Neural cell (in vitro differentiated cells): ENCODE measurements around the gene EIF4A3. TPM values are rescaled to one million over a fixed set of nuclear protein-coding genes. Genes with fewer than 3 reads are reported as not detected.

Experiments used
- H2AFZ ChIP-seq: fragments of 200-600, 300-800 bp; sonication (generic), shearing (Covaris generic); 2 replicates; pipeline ENCODE4 v1.6.0; 2014; ENCODE audit warnings: low read depth, mild to moderate bottlenecking, antibody characterized with exemption, low read length, moderate library complexity
- H3F3A ChIP-seq: fragments of 200-600 bp; shearing (Covaris generic); 2 replicates; pipeline ENCODE4 v1.6.1; 2016; ENCODE audit warnings: mild to moderate bottlenecking, moderate library complexity, mixed read lengths, antibody characterized with exemption, low read length; ENCODE audit not compliant: insufficient read depth, poor library complexity, severe bottlenecking
- H3K27ac ChIP-seq: fragments of 200-600, 300-800 bp; sonication (generic), shearing (Covaris generic); 2 replicates; pipeline ENCODE4 v1.5.1; 2014; ENCODE audit warnings: mild to moderate bottlenecking, low read length, moderate library complexity
- H3K27me3 ChIP-seq: fragments of 300-800, 200-600 bp; sonication (generic), shearing (Covaris generic); 2 replicates; pipeline ENCODE4 v1.6.0; 2014; ENCODE audit warnings: mild to moderate bottlenecking, low read depth, low read length, moderate library complexity; ENCODE audit not compliant: insufficient read depth
- H3K36me3 ChIP-seq: fragments of 300-800, 200-600 bp; sonication (generic), shearing (Covaris generic); 2 replicates; pipeline ENCODE4 v1.5.1; 2014; ENCODE audit warnings: mild to moderate bottlenecking, antibody characterized with exemption, low read length, moderate library complexity; ENCODE audit not compliant: insufficient read depth
- H3K4me2 ChIP-seq: fragments of 300-800, 200-600 bp; sonication (generic), shearing (Covaris generic); 2 replicates; pipeline ENCODE4 v1.6.0; 2014; ENCODE audit warnings: mild to moderate bottlenecking, low read length
- H3K4me3 ChIP-seq: fragments of 300-800, 200-600 bp; sonication (generic), shearing (Covaris generic); 2 replicates; pipeline ENCODE4 v1.5.1; 2014; ENCODE audit warnings: mild to moderate bottlenecking, low read length, moderate library complexity
- H3K79me2 ChIP-seq: fragments of 200-600 bp; shearing (Covaris generic); replicated peaks from 2 replicates; pipeline ENCODE4 v1.6.0; 2014; ENCODE audit warnings: mild to moderate bottlenecking, low read length, moderate library complexity; ENCODE audit not compliant: insufficient read depth
- H3K9ac ChIP-seq: fragments of 300-800, 200-600 bp; sonication (generic), shearing (Covaris generic); 2 replicates; pipeline ENCODE4 v1.6.1; 2016; ENCODE audit warnings: mild to moderate bottlenecking, low read length, mixed read lengths
- H3K9me2 ChIP-seq: fragments of 200-600 bp; shearing (Covaris generic); 2 replicates; pipeline ENCODE4 v1.6.1; 2016; ENCODE audit warnings: mild to moderate bottlenecking, low read length, mixed read lengths; ENCODE audit not compliant: insufficient read depth
- H3K9me3 ChIP-seq: fragments of 200-600, 300-800 bp; sonication (generic), shearing (Covaris generic); 2 replicates; pipeline ENCODE4 v1.6.1; 2016; ENCODE audit warnings: mild to moderate bottlenecking, mixed run types, low read length, moderate library complexity, mixed read lengths
- H4K20me1 ChIP-seq: fragments of 200-600 bp; shearing (Covaris generic); 2 replicates; pipeline ENCODE4 v1.6.1; 2016; ENCODE audit warnings: mild to moderate bottlenecking, mixed run types; ENCODE audit not compliant: insufficient read depth
- EP300 ChIP-seq: fragments of 450-650 bp; conservative IDR thresholded peaks from 2 replicates; pipeline ENCODE4 v1.6.1; 2014; ENCODE audit warnings: antibody characterized with exemption, mild to moderate bottlenecking, moderate library complexity; ENCODE audit not compliant: poor library complexity, severe bottlenecking
- EZH2 ChIP-seq: fragments of 200-600, 300-800 bp; shearing (Covaris generic), sonication (generic); IDR thresholded peaks from 2 replicates; pipeline ENCODE4 v1.6.1; 2014; ENCODE audit warnings: antibody characterized with exemption, low read length, borderline replicate concordance, mild to moderate bottlenecking; ENCODE audit not compliant: insufficient read depth, poor library complexity, severe bottlenecking
- MXI1 ChIP-seq: fragments of 450-650 bp; conservative IDR thresholded peaks from 2 replicates; pipeline ENCODE4 v1.6.1; 2014; ENCODE audit warnings: antibody characterized with exemption, mild to moderate bottlenecking; ENCODE audit not compliant: poor library complexity, severe bottlenecking
- POLR2AphosphoS5 ChIP-seq: IDR thresholded peaks from 2 replicates; pipeline ENCODE4 v1.6.1; 2012
- RAD21 ChIP-seq: fragments of 450-650 bp; conservative IDR thresholded peaks from 2 replicates; pipeline ENCODE4 v1.6.1; 2014; ENCODE audit warnings: antibody characterized with exemption, mild to moderate bottlenecking, moderate library complexity
- SMC3 ChIP-seq: fragments of 450-650 bp; conservative IDR thresholded peaks from 2 replicates; pipeline ENCODE4 v1.6.1; 2014; ENCODE audit warnings: antibody characterized with exemption, mild to moderate bottlenecking, moderate library complexity; ENCODE audit not compliant: poor library complexity
- TAF1 ChIP-seq: IDR thresholded peaks from 2 replicates; pipeline ENCODE4 v1.6.1; 2012; ENCODE audit warnings: low read depth
- polyA plus RNA-seq: library from polyadenylated mRNA; depleted of rRNA; stranded (reverse); fragments of >200 nt; gene quantifications from 2 replicates; pipeline ENCODE4 v1.2.3, GENCODE V29; 2014
- TF ChIP-seq, protein P1 (sequence below): IDR thresholded peaks from 2 replicates; pipeline ENCODE4 v1.6.1; 2012; ENCODE audit warnings: borderline replicate concordance
- TF ChIP-seq, protein P2 (sequence below): fragments of 450-650 bp; IDR thresholded peaks from 2 replicates; pipeline ENCODE4 v1.5.1; 2014; ENCODE audit warnings: antibody characterized with exemption, mild to moderate bottlenecking, moderate library complexity; ENCODE audit not compliant: poor library complexity, severe bottlenecking

EIF4A3 gene
- polyA plus RNA-seq, 1 donor from 2014 or later = 109 TPM

DNA sequence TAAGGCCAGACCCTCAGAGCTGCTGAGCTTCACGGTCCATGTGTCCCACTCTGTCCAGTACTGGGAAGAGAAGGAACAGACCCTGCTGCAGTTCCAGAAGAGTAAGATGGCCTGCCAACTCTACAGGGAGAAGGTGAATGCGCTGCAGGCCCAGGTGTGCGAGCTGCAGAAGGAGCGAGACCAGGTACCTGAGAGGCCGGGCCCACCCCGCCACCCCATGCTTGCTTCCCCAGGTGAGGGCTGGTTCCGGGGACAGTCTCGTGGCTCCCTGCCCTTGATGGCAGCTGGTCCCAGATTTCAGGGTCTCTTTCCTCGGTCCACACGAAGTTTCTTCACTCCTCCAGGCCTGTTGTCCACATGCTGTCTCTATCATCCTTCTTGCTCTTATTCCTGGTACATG is 43.8 kb upstream of the EIF4A3 start:
- H3K4me3 ChIP-seq = no peak overlapping the region
- TF ChIP-seq, protein P1, sequence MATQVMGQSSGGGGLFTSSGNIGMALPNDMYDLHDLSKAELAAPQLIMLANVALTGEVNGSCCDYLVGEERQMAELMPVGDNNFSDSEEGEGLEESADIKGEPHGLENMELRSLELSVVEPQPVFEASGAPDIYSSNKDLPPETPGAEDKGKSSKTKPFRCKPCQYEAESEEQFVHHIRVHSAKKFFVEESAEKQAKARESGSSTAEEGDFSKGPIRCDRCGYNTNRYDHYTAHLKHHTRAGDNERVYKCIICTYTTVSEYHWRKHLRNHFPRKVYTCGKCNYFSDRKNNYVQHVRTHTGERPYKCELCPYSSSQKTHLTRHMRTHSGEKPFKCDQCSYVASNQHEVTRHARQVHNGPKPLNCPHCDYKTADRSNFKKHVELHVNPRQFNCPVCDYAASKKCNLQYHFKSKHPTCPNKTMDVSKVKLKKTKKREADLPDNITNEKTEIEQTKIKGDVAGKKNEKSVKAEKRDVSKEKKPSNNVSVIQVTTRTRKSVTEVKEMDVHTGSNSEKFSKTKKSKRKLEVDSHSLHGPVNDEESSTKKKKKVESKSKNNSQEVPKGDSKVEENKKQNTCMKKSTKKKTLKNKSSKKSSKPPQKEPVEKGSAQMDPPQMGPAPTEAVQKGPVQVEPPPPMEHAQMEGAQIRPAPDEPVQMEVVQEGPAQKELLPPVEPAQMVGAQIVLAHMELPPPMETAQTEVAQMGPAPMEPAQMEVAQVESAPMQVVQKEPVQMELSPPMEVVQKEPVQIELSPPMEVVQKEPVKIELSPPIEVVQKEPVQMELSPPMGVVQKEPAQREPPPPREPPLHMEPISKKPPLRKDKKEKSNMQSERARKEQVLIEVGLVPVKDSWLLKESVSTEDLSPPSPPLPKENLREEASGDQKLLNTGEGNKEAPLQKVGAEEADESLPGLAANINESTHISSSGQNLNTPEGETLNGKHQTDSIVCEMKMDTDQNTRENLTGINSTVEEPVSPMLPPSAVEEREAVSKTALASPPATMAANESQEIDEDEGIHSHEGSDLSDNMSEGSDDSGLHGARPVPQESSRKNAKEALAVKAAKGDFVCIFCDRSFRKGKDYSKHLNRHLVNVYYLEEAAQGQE = no peak
- TF ChIP-seq SMC3 = no peak
- no peak for TF ChIP-seq EZH2
- TF ChIP-seq, protein P2, sequence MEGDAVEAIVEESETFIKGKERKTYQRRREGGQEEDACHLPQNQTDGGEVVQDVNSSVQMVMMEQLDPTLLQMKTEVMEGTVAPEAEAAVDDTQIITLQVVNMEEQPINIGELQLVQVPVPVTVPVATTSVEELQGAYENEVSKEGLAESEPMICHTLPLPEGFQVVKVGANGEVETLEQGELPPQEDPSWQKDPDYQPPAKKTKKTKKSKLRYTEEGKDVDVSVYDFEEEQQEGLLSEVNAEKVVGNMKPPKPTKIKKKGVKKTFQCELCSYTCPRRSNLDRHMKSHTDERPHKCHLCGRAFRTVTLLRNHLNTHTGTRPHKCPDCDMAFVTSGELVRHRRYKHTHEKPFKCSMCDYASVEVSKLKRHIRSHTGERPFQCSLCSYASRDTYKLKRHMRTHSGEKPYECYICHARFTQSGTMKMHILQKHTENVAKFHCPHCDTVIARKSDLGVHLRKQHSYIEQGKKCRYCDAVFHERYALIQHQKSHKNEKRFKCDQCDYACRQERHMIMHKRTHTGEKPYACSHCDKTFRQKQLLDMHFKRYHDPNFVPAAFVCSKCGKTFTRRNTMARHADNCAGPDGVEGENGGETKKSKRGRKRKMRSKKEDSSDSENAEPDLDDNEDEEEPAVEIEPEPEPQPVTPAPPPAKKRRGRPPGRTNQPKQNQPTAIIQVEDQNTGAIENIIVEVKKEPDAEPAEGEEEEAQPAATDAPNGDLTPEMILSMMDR = no peak
- no peak for TF ChIP-seq RAD21
- no peak for TF ChIP-seq EP300
- TF ChIP-seq MXI1 = no peak
- no peak for TF ChIP-seq TAF1
- TF ChIP-seq POLR2AphosphoS5 = no peak
- no peak overlapping the region for H2AFZ ChIP-seq
- H3K4me2 ChIP-seq = no peak overlapping the region
- no peaks in the 10 kb centered on the region for H3K9me3 ChIP-seq
- H3F3A ChIP-seq = no peaks in the 10 kb centered on the region
- H4K20me1 ChIP-seq = no peaks in the 10 kb centered on the region
- H3K27me3 ChIP-seq = no peaks in the 10 kb centered on the region
- H3K27ac ChIP-seq = no peak overlapping the region
- H3K79me2 ChIP-seq = no peaks in the 10 kb centered on the region
- no peaks in the 10 kb centered on the region for H3K36me3 ChIP-seq
- no peak overlapping the region for H3K9ac ChIP-seq
- no peaks in the 10 kb centered on the region for H3K9me2 ChIP-seq

DNA sequence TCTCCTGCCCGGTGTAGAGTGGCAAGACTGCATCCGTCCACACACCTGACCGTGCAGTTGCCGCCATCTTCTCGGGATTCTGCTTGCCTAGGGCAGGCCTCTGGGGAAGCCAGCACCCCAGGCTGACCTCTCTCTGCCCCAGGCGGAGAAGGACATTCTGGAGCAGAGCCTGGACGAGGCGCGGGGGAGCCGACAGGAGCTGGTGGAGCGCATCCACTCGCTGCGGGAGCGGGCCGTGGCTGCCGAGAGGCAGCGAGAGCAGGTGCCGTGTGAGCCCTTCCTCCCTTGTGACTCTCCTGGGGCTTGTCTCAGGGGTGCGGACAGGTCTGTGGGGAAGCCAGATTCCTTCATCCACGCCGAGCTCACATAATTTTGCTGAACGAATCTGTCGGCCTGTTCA is 42.7 kb upstream of the EIF4A3 start:
- H3K4me3 ChIP-seq = no peak overlapping the region
- no peak overlapping the region for H2AFZ ChIP-seq

More for the DNA sequence above, 42.7 kb upstream of the EIF4A3 start:
- no peak overlapping the region for H3K4me2 ChIP-seq
- no peaks in the 10 kb centered on the region for H3K79me2 ChIP-seq
- H3K27ac ChIP-seq = no peak overlapping the region
- no peaks in the 10 kb centered on the region for H3K27me3 ChIP-seq
- no peaks in the 10 kb centered on the region for H4K20me1 ChIP-seq
- TF ChIP-seq TAF1 (no peak), SMC3 (no peak), EZH2 (no peak), POLR2AphosphoS5 (no peak), MXI1 (no peak), EP300 (no peak), RAD21 (no peak)
- TF ChIP-seq, protein P2 = no peak
- TF ChIP-seq, protein P1 = no peak
- no peaks in the 10 kb centered on the region for H3F3A ChIP-seq
- H3K9me2 ChIP-seq = no peaks in the 10 kb centered on the region
- no peak overlapping the region for H3K9ac ChIP-seq
- H3K9me3 ChIP-seq = no peaks in the 10 kb centered on the region
- H3K36me3 ChIP-seq = no peaks in the 10 kb centered on the region
